ENCODE measurements around the gene HSPA4L. TPM values are rescaled to one million over a fixed set of nuclear protein-coding genes. Genes with fewer than 3 reads are reported as not detected.

Gene HSPA4L
- total RNA-seq, 1 experiment from 2014 or later: 6.9 TPM

Other genes starting within 250 kb of the HSPA4L start
- gene INTU, start 149.4 kb upstream of the HSPA4L start, total RNA-seq (2021): 15.0 to 18.6 TPM (median 17.9 TPM) in 3 replicates
- not detected in 3 replicates for gene SLC25A31, start 51.9 kb upstream of the HSPA4L start, total RNA-seq (2021)
- gene PLK4, start 98.6 kb downstream of the HSPA4L start, total RNA-seq (2021): 37.8 to 44.0 TPM (median 38.6 TPM) in 3 replicates
- gene MFSD8, start 182.9 kb downstream of the HSPA4L start, total RNA-seq (2021): 13.4 to 17.6 TPM (median 15.0 TPM) in 3 replicates
- gene ABHD18, start 183.1 kb downstream of the HSPA4L start, total RNA-seq (2021): 15.9 to 17.8 TPM (median 16.5 TPM) in 3 replicates